Spleen (tissue), 11 donors: ENCODE measurements around the gene PPP1R13B. TPM values are rescaled to one million over a fixed set of nuclear protein-coding genes. Genes with fewer than 3 reads are reported as not detected.

Source experiments
- DNase-seq: peaks from one replicate; pipeline ENCODE4 v3.0.0-alpha.2; 2020
- H3K27ac ChIP-seq, 8 donors: fragments of 200-600 bp; sonication (generic) in 7 of 8; 1 replicate in 4 of 8; 2 replicates in 4 of 8; pipeline versions ENCODE4 v1.5.0 to v1.8.0; 2016 to 2021; ENCODE audit warnings: inconsistent platforms in 4 of 8, mild to moderate bottlenecking in 4 of 8, moderate library complexity in 1 of 8
- H3K27me3 ChIP-seq, 7 donors: fragments of 200-600 bp; sonication (generic) in 6 of 7; replicated peaks in 1 of 7; 1 replicate in 4 of 7; 2 replicates in 3 of 7; pipeline versions ENCODE4 v1.5.0 to v1.8.0; 2016 to 2021; ENCODE audit warnings: inconsistent platforms in 3 of 7, mild to moderate bottlenecking in 1 of 7
- H3K36me3 ChIP-seq, 6 donors: fragments of 200-600 bp; sonication (generic) in 5 of 6; 1 replicate in 4 of 6; 2 replicates in 2 of 6; pipeline versions ENCODE4 v1.5.0 to v1.8.0; 2016 to 2021; ENCODE audit warnings: inconsistent platforms in 2 of 6
- H3K4me1 ChIP-seq, 6 donors: fragments of 200-600 bp; sonication (generic) in 5 of 6; 1 replicate in 3 of 6; 2 replicates in 3 of 6; pipeline versions ENCODE4 v1.5.0 to v1.8.0; 2016 to 2021; ENCODE audit warnings: inconsistent platforms in 3 of 6
- H3K4me3 ChIP-seq, 8 donors: fragments of 200-600 bp; sonication (generic) in 7 of 8; 1 replicate in 4 of 8; 2 replicates in 4 of 8; pipeline versions ENCODE4 v1.5.0 to v1.8.0; 2016 to 2021; ENCODE audit warnings: inconsistent platforms in 4 of 8, mild to moderate bottlenecking in 4 of 8, moderate library complexity in 2 of 8
- H3K9me3 ChIP-seq, 8 donors: fragments of 200-600 bp; sonication (generic) in 7 of 8; 1 replicate in 4 of 8; 2 replicates in 4 of 8; pipeline versions ENCODE4 v1.5.0 to v1.8.0; 2016 to 2021; ENCODE audit warnings: inconsistent platforms in 4 of 8
- CTCF ChIP-seq, 11 experiments: fragments of 200-600 bp in 7 of 11; fragments of 450-650 bp in 4 of 11; sonication (generic) in 4 of 11; IDR thresholded peaks in 8 of 11; conservative IDR thresholded peaks in 3 of 11; 1 replicate in 7 of 11; 2 replicates in 4 of 11; pipeline versions ENCODE4 v1.4.0 to v1.8.0; 2016 to 2021; ENCODE audit warnings: antibody characterized with exemption in 11 of 11, inconsistent platforms in 4 of 11, mild to moderate bottlenecking in 1 of 11
- POLR2A ChIP-seq, 3 donors: fragments of 450-650 bp; IDR thresholded peaks; one replicate each; pipeline ENCODE4 v1.5.1; 2017; ENCODE audit warnings: antibody characterized with exemption in 3 of 3, mild to moderate bottlenecking in 1 of 3
- POLR2AphosphoS5 ChIP-seq, 3 donors: sonication (generic); formaldehyde crosslinking; IDR thresholded peaks; one replicate each; pipeline ENCODE4 v1.5.1; 2017; ENCODE audit warnings: antibody characterized with exemption in 3 of 3
- WGBS, 5 donors: extraction: QIAGEN DNeasy Blood & Tissue Kit in 3 of 5; methylation state at CpG; one replicate each; pipeline versions ENCODE4 v1.1.5 to v1.1.7; 2013 to 2018; 5-methylcytosine and 5-hydroxymethylcytosine counted together
- intact Hi-C: fragments of 100-400 bp; cut with DNase I; formaldehyde crosslinking; loops from one replicate; pipeline ENCODE4 v1.15.0; 2023; ENCODE audit warnings: low total_unique reads
- polyA plus RNA-seq, 3 donors: library from polyadenylated mRNA; stranded (reverse); fragments of 200-250 nt; gene quantifications; one replicate each; pipeline ENCODE4 v1.2.1, GENCODE V29; 2013
- total RNA-seq, 7 donors: library from RNA; depleted of rRNA in 3 of 7; stranded (reverse); fragments of >200 nt in 3 of 7; fragmentation: NEBNext Ultra II Directional in 4 of 7; extraction: Animal tissue kit (Norgen Biotek cat#: 25700) in 4 of 7; gene quantifications; one replicate each; pipeline versions ENCODE4 v1.1.0 to v1.2.1, GENCODE V29; 2016 to 2021
- donor health status: healthy with polysubstance abuse.
- donor health status: DM: no; HTN: no; CAD: no; lungs with moderate emphysema.
- donor health status: DM: no; HTN: no; CAD: no.
- donor health status: Bipolar disorder and iron deficiency.
- donor health status: healthy.
- donor health status: DM: no; HTN: no; CAD: no.
- donor health status: DM: yes; HTN: yes; CAD: no.

The PPP1R13B gene
- total and polyA plus RNA-seq, 10 donors, result 5.7 to 95.3 (median 36.6) TPM

DNA sequence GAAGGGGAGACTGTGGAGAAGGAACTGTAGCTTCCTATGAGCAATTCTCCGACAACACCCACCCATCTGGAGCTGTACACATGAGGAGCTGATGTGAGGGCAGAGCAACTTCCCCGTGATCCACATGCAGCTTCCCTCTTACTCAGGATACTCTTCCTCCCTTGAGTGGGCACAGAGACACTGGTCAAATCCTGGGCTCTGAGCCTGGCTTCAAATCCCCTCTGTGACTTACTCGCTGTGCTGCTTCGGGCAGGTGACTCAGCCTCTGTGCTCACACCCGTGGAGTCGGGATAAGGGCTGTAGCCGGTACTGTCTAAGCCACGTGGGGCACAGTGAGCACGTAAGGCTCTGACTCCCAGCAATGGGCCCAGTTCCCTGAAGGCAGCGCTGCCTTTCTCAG, 100.7 kb downstream of the PPP1R13B start:
- no peaks in the 10 kb centered on the region for H3K27me3 ChIP-seq
- H3K27ac ChIP-seq, result no peak overlapping the region
- no peak for TF ChIP-seq POLR2A (IDR thresholded peaks at IDR 0.05)
- TF ChIP-seq CTCF (IDR thresholded peaks at IDR 0.05 in 8 of 11, conservative IDR thresholded peaks at IDR 0.05 in 3 of 11), result no peak
- no peak for TF ChIP-seq POLR2AphosphoS5 (IDR thresholded peaks at IDR 0.05)
- H3K4me1 ChIP-seq, result peaks cover 3 to 21% (median 13%) of the 10 kb centered on the region in 6 donors
- peak; percentile 49 for DNase-seq
- peaks cover 0 to 99% (median 16%) of the 10 kb centered on the region in 6 donors for H3K36me3 ChIP-seq
- WGBS, 5 donors, result 86 to 94% (median 90%) methylated on average over 9 to 10 of the region's 10 CpGs
- intact Hi-C loops, result no loop called here
- H3K9me3 ChIP-seq, result no peaks in the 10 kb centered on the region
- H3K4me3 ChIP-seq, result no peak overlapping the region

DNA sequence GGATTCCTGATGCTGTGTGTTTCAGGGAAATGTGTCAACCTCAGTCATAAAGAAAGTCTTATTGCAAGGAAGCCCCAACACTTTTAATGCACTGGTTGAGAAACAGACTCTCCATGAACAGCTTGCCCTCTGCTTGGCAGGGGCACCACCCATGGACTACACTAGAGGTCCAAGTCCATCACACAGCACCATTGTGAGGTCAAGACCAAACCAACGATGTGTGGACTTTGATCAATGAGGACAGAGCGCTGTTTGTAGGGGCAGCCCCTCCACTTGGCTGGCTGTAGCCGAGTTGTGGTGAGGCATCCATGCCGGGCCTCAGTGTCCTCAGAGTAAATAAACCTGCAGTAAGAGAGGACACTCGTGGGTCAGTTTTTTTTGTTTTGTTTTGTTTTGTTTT, 102.0 kb downstream of the PPP1R13B start:
- Histone ChIP-seq H3K4me3 (no peak overlapping the region), H3K9me3 (no peaks in the 10 kb centered on the region), H3K27ac (no peak overlapping the region), H3K4me1 (peaks cover 6 to 34% (median 19%) of the 10 kb centered on the region in 6 donors), H3K36me3 (peaks cover 0 to 93% (median 15%) of the 10 kb centered on the region in 6 donors), H3K27me3 (no peaks in the 10 kb centered on the region)
- DNase-seq, result peak; percentile 19
- intact Hi-C loops, result no loop called here
- TF ChIP-seq CTCF (IDR thresholded peaks at IDR 0.05 in 8 of 11, conservative IDR thresholded peaks at IDR 0.05 in 3 of 11) (no peak), POLR2AphosphoS5 (IDR thresholded peaks at IDR 0.05) (no peak)
- WGBS, 5 donors, result 83 to 89% (median 87%) methylated on average over 5 of the region's 5 CpGs

DNA sequence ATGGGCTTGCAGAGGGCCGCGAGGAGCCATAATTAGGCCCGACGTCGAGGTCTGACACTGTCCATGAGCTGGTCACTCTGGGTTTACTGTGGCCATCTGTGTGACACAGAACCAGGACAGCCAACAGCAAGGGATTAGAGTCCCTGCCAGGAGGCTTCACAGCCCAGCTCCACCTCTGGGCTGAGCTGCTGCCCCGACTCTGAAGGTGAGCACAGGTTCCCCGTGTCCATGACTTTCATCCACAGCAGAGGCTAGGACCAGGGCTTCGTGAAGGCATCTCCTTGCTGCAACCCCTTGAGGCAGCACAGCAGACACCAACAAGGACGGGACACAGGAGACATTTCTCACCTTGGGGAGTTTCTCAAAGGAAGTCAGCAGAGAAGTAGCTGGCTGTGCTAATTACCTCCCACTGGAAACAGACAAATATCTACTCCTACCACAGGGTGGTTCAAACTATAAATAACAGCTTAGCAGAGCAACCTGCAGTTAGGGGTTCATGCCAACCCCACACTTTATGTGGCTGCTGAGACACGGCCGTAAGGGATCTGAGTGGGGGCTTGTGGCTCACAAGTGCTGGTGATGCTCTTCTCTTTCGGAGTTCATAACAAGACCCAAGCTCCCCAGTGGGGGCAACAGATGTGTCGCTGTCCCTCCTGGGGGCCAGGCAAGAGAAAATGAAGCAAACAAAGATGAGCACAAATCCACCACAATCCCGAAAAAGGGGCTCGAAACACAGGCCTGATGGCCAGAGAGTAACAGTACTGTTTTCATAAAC, 102.6 kb downstream of the PPP1R13B start:
- no peak overlapping the region for H3K4me3 ChIP-seq
- H3K4me1 ChIP-seq, result peaks cover 6 to 34% (median 19%) of the 10 kb centered on the region in 6 donors
- no peaks in the 10 kb centered on the region for H3K9me3 ChIP-seq
- H3K36me3 ChIP-seq, result peaks cover 0 to 94% (median 18%) of the 10 kb centered on the region in 6 donors
- WGBS, 5 donors, result 76 to 91% (median 86%) methylated on average over 13 to 15 of the region's 15 CpGs
- no peaks in the 10 kb centered on the region for H3K27me3 ChIP-seq
- H3K27ac ChIP-seq, result no peak overlapping the region
- peak; percentile 56 for DNase-seq
- intact Hi-C loops, result no loop called here
- TF ChIP-seq POLR2A (IDR thresholded peaks at IDR 0.05), result no peak
- TF ChIP-seq POLR2AphosphoS5 (IDR thresholded peaks at IDR 0.05), result peak in 1 of 3 donors; percentile 10
- no peak for TF ChIP-seq CTCF (IDR thresholded peaks at IDR 0.05 in 8 of 11, conservative IDR thresholded peaks at IDR 0.05 in 3 of 11)

DNA sequence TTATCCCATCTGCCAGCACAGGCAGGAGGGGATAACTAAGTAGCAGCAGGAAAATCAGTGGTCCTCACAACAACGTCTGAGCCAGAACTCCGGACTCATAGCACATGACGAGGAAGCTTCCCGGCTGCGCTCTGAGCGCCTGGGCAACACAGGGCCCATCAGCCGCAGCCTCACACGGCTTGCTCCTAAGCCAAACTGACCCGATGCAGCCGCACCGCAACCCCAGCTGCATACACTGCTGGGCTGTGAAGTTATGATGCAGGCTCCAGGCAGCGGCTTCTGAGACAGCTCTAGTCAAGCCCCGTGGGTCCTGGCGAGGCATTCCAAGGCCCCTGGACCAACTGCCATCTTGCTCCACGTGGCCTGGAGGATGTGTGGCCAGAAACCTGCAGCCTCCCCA, 103.7 kb downstream of the PPP1R13B start:
- peak; percentile 72 for DNase-seq
- Histone ChIP-seq H3K27ac (no peak overlapping the region), H3K27me3 (no peaks in the 10 kb centered on the region), H3K4me3 (no peak overlapping the region), H3K4me1 (peaks cover 6 to 32% (median 18%) of the 10 kb centered on the region in 6 donors), H3K9me3 (no peaks in the 10 kb centered on the region), H3K36me3 (peaks cover 0 to 94% (median 22%) of the 10 kb centered on the region in 6 donors)
- 79 to 89% (median 88%) methylated on average over 11 to 15 of the region's 15 CpGs; no CpG with 5 or more reads in 1 of the 5 donors for WGBS, 5 donors
- intact Hi-C loops, result no loop called here
- TF ChIP-seq CTCF (IDR thresholded peaks at IDR 0.05 in 8 of 11, conservative IDR thresholded peaks at IDR 0.05 in 3 of 11) (no peak), POLR2A (IDR thresholded peaks at IDR 0.05) (no peak), POLR2AphosphoS5 (IDR thresholded peaks at IDR 0.05) (peak in 1 of 3 donors; percentile 19)
